ENCODE results near the gene MKRN3.

DNA sequence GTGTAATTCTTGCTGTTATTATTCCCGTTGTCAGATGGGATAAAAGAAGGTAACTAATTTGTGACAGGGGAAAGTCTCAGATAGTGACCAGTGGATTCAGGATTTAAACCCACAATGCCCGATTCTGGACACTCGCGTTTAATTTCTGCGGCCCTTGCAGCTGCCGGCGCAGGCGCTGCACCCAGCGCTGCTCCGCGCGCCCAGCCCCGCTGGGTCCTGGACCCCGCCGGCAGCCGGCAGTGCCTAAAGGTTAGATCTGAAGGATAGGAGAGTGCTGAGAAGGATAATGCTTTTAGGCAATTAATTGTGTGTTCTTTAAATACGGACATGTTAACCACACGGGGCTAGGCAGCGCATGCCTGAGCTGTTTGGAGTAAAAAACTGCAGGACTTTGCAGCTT is 3.6 kb upstream of the MKRN3 start:
- TF ChIP-seq, protein P1, sequence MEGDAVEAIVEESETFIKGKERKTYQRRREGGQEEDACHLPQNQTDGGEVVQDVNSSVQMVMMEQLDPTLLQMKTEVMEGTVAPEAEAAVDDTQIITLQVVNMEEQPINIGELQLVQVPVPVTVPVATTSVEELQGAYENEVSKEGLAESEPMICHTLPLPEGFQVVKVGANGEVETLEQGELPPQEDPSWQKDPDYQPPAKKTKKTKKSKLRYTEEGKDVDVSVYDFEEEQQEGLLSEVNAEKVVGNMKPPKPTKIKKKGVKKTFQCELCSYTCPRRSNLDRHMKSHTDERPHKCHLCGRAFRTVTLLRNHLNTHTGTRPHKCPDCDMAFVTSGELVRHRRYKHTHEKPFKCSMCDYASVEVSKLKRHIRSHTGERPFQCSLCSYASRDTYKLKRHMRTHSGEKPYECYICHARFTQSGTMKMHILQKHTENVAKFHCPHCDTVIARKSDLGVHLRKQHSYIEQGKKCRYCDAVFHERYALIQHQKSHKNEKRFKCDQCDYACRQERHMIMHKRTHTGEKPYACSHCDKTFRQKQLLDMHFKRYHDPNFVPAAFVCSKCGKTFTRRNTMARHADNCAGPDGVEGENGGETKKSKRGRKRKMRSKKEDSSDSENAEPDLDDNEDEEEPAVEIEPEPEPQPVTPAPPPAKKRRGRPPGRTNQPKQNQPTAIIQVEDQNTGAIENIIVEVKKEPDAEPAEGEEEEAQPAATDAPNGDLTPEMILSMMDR (IDR thresholded peaks at IDR 0.05 in 4 of 5, conservative IDR thresholded peaks at IDR 0.05 in 1 of 5), result no peak
- TF ChIP-seq POLR2A (IDR thresholded peaks at IDR 0.05), result no peak

Data from gastrocnemius medialis (tissue), 4 donors.